Stimulated activated CD4-positive, alpha-beta T cell treated with anti-CD3 and anti-CD28 coated beads, TNF-alpha, amount 100 ng/mL, for 24 hours (primary cell): ENCODE data around the gene ALDH1L1.

Source experiments
- DNase-seq, 3 experiments: peaks; one replicate each; pipeline ENCODE4 v3.0.0-alpha.2; 2020; ENCODE audit warnings: low read depth in 3 of 3

ALDH1L1 gene

DNA sequence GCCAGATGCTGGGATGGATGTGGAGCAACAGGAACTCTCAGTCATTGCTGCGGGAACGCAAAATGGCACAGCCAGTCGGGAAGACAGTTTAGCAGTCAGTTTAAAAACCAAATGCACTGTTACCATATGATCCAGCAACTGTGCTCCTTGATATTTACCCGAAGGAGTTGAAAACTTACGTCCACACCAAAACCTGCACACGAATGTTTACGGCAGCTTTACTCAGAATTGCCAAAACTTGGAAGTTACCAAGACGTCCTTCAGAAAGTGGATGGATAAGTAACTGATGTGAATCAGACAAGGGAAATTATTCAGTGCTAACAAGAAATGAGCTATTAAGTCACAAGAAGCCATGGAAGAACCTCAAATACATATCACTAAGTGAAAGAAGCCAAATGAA, 60.4 kb downstream of the ALDH1L1 start:
- no peak for DNase-seq

DNA sequence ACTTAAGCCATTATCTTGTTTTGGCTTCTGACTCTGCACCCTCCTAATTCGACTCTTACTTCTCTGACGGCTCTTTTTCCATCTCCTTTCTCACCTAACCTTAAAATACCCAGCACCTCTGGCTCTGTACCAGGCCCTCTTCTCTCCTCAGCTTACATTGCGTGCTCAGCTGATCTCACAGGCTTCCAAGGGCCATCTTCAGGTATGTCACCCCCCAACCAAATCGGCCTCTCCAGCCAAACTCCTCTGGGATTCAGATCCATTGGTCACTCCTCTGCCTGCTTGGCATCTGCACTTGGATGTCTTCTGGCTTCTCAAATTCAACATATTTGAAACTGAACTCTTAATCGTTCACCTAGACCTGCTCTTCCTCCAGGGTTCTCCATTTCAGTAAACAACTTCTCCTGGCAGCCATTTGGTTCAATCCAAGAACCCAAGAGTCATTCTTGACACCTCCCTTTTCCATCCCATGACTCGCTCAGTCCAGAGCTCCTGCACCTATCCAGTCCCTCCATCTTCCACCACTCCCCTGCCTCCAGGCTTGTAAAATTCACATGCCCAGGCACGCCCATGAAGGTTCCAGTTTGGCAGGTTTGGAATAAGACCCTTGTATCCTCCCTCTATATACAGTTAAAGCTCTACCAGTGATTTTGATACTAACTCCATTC, 61.2 kb downstream of the ALDH1L1 start:
- DNase-seq, result no peak

DNA sequence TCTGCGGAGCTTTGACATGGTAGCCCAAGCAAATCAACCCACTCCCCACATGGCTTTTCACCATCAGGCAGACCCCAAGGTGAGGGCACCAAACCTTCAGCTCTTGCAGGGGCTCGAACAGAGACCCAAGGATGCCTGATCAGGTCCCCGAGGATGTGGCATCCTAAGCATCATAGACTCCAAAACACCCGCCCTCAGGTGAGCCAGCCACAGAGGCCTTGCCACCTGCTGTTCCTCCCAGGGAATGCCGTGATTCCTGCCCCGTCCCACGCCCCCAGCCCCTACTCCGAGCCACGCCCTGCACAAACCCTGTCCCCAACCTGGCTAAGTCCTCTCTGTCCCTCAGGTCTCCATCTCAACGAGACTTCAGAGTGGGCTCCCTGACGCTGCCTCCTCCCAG, 61.8 kb downstream of the ALDH1L1 start:
- no peak for DNase-seq

DNA sequence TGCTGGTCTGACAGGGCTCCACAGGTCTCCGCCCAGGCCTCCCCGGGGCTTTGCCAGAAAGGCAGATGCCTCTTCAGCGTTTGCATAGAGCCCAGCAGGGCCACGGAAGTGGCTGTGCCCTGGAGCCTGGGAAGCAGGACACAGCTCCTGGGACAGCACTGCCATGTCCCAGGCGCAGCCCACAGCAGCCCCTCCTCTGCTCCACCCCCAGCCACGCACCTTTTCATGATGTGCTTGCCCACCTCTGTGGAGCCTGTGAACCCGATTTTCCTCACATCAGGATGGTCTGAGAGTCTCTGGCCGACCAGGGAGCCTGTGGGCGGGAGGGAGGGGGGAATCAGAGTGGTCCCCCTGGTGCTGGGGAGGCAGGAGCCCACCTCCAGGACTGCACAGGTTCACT, 62.6 kb downstream of the ALDH1L1 start:
- no peak for DNase-seq

DNA sequence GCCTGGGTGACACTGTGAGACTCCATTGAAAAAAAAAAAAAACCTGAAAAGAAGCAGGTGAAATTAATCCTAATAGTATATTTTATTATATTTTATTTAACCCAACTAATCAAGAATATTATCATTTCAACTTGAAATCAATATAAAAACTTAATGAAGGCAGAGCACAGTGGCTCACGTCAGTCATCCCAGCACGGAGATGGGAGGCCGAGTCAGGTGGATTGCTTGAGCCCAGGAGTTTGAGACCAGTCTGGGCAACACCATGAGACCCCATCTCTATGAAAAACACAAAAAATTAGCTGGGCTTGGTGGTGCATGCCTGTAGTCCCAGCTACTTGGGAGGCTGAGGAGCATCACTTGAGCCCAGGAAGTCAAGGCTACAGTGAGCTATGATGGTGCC, 63.2 kb downstream of the ALDH1L1 start:
- DNase-seq, result no peak

DNA sequence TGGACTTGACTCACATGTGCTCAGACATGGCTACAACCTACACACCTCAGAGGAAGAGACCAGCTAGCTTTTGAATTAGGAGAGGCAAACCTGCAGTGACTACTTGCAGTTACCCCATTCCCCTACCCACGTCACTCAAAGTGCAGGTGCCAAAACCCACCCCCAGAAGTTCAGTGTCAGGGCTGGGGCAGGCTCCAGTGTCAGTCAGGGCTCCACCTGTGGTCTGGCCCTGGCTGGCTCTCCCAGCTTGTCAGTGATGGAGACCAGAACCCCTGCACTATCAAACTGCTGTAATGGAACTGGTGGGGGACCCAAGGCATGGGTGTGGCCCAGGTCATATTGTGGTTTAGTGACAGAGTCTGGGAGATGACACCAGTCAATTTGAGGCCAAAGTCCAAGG, 63.9 kb downstream of the ALDH1L1 start:
- DNase-seq, result no peak

DNA sequence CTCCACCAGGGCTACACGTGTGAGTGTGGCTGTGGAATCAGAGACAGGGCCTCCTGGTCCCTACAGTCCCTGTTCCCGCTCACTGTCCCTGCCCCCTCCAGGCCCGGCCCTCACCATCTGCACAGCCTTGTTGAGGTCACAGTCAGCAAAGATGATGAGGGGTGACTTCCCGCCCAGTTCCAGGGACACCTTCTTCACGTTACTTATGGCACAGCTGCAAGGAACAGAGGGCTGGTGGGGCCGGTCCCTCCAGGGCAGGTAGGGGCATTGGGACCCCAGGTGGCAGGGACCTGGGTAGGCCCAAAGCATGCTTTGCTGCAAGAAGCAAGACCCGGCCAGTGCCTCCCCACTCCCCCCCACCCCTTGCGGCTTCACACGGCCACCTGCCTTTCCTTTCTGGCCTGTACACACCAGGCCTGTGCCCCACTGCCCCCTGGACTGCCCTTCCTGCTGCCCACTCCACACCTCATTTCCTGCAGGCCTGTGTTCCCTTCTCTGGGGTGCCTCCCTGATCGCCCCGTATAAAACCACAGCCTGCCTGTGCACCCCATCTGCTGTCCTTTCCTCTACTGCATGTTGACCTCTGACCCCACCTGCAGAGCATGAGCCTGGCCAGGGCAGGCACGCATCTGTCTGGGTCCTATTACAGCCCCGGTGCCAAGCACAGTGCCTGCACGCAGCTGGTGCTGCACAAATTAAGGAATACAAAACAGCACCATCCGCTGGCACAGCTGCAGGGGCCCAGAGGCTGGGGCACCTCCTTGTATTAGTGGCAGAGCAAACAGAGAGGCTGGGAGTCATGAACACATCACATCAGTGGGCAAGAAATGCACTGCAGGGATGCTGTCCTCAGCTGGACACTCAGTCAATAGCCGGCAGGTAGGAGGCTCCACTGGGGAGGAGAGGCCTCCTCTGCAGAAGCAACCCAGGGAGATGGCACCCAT, 65.7 kb downstream of the ALDH1L1 start:
- DNase-seq, result no peak

DNA sequence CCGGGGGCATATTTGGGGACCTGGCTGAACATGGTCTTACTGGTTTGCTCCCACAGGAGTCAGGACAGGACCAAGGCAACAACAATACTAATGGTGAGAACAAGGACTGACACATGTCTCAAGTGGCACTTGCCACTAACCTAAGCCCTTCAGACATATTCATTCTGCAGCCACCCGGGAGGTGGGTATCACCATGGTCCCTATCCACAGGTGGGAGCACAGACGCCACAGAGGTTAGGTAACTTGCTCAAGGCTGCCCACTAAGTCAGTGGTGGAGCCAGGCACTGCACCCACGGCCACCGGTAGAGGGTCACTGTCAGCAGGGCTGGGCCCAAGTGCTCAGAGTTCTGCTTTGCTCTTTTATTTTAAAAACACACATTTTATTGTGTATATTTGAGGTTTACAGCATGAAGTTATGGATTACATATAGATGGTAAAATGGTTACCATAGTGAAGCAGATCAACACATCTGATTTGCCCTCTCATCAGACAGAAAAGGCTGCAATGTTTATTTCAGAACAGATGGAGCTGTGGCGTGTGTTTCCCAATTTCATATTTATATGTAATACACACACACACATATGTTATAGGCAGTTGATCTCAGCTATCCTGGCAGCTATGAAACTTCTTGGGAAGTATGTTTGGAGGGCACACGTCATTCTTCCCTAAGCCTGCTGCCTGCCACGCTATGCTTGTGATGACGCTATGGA, 66.5 kb downstream of the ALDH1L1 start:
- no peak for DNase-seq

DNA sequence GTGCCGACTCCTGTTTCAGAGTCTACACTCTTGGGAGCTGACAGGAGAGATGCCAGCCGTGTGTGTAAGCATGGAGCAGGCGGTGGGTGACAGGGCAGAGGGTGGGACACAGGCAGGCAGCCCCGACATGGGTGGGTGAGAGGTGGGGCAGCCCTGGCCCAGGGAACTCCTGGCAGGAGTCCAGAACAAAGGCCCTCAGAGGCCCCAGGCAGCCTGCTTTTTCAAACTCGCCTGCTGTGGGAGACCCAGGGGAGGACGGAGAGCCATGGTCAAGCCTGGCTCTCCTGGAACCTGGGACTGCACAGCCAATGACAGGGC, 67.2 kb downstream of the ALDH1L1 start:
- DNase-seq, result no peak

DNA sequence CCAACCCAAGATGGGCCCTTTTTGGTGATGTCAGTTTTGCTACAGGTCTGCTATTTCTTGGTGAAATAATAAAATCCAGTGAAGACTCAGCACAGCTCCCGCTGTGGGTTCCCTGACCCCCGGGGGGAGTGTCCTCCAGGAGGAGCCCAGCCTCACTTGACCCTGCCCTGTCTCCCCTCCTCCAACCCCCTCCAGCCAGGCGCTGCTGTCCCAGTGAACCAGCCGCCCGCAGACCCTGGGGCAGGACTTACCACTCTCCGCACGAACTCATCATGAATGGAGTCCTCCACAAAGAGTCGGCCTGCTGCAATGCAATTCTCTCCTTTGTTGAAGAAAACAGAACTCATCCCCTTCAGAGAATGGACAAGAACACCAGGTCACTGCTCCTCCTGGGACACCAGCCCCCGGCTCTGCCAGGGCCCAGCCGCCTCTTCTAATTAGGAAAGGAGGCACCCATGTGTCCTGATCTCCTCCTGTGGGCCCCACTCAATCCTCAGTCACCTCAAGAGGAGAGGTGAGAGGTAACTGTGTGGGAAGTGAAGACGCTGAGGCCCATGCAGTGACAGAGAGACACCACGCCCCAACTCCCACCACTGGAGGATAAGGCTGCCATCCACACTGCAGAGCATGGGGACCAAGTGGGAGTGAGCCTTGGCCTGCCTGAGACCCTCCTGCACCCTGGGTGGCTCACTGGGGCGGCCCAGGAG, 67.7 kb downstream of the ALDH1L1 start:
- no peak for DNase-seq

DNA sequence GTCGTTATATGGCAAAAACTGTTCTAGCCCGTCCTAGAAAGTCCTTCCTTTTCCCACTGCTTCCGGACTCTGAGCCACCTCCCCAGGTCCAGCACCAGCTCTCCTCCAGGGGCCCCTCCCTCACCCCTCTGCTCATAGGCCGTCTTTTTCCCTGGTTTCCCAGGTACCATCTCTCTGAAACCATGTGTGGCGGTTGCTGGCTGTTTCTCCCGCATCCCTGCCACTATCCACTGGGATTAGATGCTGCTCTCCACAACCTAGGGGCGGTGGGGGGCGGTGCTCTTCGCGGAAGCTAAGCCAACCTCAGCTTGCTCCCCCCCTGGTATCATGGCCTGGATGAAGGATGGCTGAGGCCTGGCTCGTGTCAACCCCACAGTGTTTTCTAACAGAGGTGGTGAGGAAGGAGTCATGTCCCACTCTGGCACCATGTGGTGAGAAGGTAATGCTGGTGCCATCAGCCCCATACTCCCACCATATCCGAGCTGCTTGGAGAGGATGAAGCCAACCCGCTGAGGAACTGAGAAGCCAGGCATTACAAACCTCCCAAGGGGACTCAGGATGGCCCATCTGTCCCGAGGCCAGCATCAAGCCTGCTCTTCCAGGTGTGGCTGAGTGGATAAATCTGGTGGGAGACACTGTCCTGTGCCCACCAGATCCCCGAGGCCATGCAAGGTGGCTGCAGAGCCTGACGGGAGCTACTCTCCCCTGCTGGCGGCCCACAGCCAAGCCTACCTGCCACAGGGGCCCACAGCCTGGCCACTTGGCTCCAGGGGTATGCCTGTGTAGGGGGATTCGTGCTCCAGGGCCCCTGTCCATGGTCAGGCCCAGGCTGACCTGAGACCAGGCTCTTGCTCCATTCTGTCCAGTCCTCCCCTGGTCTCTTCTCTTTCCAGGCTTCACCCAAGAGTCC, 68.6 kb downstream of the ALDH1L1 start:
- no peak for DNase-seq

DNA sequence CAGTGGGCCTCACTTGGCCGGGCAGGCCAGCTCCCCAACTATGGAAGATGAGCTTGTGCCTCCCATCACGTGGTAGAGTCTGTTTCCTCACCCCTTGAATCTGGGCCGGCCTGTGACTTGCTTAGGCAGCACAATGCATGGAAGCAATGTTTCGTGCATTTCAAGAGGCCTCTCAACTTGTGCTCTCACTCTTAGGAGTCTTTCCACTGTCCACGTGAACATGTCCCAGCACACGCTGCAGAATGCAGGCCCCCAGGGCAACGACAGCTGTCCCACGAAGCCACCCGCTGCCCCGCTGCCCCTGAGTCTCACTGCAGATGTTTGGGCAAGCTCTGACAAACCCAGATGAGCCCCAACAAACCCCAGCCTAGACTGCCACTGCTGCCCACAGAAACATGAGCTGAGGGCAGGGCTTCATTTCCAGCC, 69.2 kb downstream of the ALDH1L1 start:
- DNase-seq, result no peak

DNA sequence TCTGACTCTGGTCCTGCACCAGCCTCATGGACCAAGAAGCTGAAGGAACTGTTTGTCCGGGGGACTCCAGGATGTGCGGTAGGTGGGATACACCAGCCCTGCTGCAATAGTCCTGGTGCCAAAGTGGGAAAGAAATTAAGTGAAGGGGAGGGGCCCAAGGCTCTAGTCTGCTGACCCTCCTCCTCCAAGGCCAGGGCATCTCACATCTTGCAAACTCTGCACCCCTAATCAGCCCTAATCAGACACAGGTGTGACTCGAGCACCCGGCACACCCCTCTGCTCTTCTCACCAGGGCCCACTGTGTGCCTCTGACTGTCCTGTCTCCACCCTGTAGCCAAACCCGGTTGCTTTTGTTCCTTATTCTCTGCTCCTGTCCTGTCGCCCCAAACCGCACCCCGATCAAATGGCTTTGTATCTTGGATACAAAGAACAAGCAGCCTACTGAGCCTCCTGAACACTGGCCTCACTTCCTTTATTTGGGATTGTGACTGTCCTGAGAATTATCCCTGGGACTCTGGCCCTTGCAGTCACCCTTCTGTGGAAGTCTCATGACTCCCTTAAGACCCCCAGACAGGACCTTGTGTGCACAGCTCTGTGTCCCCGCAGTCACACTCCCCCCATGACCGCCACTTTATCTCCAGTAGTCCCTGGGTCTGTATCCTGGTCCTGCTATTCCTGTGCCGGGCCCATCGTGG, 69.8 kb downstream of the ALDH1L1 start:
- no peak for DNase-seq

DNA sequence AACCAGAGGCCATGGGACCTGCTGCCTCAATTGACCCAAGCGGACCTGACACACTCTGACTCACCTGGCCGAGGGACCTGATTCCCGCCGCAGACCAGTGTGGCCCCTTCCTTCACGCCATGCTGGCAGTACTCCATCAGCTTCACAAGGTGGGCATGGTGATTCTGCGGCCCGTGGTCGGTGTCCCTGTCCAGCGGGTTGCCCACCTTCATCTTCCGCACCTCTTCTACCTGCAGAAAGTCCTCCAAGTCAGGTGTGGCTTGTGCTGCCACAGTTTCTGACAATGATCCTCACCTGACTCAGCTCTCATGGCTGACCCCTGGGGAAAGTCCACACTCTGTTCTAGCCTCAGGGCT, 70.5 kb downstream of the ALDH1L1 start:
- DNase-seq, result no peak

DNA sequence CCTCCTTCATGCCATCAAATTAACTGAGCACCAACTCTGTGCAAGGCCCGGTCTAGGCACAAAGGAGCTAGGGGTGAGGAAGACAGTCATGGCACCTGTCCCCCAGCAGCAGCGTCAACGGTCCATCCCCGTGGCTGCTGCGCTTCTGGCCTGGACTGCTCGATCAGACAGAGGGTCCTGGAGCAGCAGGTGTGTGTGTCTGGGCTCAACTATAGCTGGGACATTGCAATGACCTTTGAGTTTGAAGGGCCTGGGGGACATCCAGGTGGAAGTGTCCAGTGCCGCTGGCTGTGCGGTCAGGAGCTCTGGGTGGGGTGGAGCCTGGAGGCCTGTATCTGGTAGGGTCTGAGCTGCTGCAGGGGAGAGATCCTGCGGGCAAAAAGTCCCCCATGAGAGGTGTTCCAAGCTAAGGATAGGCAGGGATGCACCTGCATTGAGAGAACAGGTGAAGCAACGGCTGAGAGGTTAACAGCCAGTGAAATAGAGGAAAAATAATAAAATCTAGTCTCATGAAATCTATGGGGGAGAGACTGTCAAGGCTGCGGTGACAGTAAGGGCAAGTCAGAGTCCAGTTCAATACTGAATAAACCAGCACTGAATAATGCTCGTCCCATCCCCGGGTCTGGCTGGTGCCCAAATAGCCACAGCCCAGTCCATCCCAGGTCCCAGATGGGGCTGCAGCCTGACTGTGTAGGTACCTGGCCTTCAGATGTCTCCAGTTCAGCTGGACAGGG, 71.1 kb downstream of the ALDH1L1 start:
- no peak for DNase-seq

DNA sequence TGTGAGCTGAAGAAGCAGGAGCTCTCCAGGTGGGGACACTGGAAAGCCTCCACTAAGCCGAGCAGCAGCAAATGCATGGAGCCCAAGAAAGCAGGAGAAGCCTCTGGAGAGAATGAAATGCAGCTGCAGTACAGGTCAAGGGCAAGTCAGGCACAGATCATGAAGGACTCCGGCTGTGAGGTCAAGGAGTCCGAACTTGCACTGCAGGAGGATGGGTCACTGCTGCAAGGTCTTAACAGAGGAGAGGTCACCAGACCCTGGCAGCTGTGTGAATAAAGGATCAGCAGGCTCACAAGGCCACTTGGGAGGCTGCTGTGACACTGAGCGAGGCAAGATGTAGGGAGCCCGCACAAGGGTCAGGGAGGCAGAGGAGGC, 71.7 kb downstream of the ALDH1L1 start:
- no peak for DNase-seq

DNA sequence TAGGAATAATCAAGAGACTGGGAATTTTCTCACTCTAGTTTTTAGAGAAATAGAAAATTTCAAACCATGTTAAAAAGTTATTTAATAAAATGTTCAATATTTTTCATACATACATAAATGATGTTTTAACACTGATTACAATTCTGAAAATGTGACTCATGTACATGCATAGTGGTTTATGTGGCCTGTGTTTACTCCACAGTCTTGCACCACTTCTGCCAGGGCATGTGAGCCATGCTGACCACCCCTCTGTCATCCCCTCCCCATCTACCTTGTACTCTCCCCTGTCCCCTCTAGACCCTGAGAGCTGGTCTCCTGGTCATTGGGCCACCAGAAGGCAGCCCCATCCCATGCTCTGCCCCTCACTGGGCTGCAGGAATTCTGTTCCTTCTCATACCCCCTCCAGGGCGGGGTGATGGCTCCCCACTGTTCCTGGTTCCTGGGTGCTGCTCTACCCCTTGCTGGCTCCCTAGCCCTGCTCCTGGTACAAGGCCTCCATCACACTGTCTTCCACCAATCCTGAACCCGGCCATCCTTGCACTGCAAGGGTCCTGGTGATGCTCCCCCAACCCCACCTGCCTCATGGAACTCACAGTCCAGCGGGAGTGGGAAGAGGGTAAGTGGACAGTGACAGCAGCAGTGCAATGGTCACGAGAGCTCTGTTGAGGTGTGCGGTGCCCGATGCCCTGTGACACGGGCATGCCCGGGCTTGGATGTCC, 72.3 kb downstream of the ALDH1L1 start:
- no peak for DNase-seq

DNA sequence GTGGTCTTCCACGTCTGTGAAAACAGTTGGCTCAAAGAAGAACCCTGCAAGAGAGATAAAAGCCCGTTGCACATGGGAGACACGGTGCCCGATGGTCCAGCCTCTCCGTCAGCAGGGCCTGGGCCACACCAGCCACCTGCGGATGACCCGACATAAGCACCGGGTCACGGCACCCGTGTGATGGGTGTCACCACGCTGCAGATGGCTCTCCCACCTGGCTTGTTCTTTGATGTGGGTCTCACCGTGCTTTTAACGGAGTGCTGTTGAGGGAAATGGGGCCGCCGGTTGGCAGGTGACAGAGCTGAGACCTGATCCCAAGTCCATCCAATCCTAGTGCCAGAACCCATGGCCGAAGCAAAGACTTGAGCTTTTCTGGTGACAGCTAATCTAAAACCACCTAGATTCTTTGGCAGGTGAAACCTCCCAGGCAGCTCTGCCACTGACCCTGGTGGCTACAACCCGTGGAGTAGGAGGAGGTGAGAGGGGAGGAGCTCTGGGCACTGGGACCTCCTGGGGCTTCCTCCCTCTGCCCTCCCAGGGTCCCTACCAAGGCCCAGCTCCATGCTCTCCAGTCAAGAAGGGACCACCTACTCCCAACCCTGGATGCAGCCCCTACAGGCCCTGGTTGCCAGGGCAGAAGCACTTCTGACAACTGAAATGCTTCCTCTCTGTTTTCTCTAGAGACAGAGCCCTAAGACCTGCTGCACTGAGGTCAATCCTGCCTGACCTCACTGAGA, 73.0 kb downstream of the ALDH1L1 start:
- no peak for DNase-seq
